ENCODE data around the gene EPHX1.

The EPHX1 gene

DNA sequence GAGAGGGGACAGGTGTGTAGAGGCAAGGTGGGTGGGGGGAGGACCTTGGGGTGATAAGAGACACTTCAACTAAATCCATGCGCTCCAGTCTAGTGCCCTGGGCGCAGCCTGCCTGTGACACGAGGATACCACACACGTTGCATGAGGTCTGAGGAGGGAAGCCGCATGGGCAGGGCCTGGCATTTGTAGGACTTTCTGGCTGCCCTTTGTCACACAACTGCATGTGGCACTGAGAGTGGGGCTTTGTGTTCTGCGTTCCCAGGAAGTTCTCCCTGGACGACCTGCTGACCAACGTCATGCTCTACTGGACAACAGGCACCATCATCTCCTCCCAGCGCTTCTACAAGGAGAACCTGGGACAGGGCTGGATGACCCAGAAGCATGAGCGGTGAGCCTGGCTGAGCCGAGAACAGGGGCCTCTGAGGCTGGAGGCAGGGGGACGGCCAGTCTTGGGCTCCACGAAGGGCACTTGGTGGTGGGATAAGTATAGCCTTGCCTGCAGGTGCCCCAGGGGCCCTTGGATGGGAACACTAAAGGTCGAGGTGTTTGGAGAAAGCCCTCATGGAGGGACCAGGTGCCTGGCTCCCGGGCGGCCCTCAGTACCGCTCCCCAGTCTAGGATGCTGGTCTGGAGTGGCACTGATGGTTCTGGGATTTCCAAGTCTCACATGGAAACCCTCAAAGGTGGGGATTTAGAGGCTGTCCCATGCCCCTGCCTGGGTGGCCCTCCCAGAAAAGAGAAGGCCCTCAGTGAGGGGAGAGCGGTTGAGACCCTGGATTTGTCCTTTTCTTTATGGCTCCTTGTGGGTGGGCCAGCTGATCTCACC is 34.5 kb downstream of the EPHX1 start:
- no peak for DNase-seq

DNA sequence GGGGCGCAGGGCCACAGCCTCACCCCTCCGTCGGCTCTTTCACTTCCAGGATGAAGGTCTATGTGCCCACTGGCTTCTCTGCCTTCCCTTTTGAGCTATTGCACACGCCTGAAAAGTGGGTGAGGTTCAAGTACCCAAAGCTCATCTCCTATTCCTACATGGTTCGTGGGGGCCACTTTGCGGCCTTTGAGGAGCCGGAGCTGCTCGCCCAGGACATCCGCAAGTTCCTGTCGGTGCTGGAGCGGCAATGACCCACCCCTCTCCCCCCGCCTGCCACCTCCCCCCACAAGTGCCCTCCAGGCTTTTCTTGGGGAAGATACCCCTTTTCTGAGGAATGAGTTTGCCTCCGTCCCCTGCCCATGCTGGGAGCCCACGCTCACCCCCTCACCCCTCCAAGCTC is 35.2 kb downstream of the EPHX1 start:
- no peak for DNase-seq

DNA sequence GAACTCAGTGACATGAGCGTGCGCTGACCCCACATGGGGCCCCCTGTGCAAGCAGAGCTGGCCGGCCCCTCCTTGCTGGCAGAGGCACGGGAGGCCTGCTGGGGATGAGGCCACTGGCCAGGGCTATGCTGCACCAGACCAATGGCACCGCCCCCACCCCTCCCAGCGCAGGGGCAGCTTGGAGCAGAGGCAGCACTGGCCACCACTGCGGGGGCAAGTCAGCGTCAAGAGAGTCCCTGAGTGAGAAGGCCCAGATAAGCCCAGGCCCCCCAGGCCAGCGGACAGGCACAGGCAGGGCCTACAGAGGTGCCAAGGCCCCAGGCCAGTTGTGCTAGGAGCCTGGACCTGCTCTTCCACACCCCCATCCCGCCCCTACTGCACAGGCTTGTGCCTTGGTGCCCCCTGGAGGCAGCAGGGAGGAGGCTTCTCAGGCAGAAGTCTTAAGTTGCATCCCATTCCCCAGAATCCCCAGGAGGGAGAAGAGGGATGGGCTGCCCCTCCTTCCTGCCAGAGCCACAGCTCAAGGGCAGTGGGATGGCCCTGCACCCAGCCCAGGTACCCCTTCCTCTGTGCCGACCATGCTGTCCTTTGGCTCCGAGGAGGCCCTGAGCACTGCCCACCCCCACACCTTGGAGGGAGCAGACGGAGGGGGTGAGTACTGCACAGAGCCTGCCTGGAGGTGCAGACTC is 35.8 kb downstream of the EPHX1 start:
- DNase-seq: peak; percentile 15 to 28

DNA sequence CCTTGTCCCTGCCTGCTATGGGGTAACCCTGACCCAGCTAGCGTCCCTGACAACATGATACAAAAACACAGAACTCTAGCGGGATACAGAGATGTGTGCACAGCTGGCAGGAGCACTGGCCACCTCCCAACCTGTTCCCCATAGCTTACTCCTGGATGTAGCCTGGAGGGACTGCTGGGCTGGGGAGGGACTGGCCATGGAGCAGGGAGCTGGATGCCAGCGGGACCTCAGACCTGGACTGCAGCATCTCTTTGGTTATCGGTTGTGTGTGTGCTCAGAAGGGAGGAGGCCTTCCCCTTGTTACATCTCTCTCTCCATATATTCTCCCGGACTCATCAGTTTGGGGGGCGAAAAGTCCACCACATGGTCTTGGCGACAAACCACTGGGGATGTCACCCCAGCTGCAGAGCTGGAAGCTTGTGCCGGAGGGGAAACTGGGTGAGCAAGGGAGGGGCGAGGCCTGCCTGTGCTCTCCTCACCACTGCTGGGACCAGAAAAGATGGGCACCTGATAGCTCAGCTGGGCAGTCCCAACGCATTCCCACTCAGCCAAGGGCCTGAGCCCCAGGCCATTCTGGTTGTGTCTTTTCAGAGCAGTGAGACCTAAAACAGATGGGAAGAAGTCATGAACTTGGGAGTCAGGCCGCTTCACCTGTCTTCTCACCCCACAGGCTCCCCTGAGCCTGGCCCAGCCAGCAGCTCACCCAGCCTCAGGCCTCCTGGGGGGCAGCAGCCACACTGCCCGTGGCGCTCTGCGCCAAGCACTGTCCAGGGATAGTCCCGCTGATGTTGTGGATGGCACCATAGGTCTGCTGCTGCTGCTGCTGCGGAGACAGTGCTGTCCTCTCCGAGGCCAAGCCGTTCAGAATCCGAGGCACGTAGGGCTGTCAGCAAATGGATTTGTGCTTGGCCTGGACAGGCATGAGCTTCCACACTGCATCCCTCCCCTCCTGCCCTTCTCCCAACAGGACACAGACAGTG is 36.7 kb downstream of the EPHX1 start:
- no peak for DNase-seq

DNA sequence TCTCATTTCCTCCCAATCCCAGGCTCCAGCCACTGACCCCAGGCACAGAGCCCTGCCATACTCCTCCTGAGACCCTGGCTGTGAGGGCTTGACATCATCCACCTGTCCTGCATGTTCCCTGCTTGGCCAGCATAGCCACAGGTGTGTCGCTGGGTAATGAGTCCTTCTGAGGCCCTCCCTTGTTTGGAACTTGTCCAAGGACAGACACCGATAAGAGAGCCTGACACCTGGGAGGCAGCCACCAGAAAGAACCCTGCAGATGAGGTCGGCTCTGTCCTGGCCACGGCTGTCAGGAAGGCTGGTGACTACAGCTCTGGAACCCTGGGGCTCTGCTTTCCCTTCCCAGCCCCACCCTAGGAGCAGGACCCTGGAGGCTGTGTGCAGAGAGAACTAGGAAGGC is 37.7 kb downstream of the EPHX1 start:
- no peak for DNase-seq

DNA sequence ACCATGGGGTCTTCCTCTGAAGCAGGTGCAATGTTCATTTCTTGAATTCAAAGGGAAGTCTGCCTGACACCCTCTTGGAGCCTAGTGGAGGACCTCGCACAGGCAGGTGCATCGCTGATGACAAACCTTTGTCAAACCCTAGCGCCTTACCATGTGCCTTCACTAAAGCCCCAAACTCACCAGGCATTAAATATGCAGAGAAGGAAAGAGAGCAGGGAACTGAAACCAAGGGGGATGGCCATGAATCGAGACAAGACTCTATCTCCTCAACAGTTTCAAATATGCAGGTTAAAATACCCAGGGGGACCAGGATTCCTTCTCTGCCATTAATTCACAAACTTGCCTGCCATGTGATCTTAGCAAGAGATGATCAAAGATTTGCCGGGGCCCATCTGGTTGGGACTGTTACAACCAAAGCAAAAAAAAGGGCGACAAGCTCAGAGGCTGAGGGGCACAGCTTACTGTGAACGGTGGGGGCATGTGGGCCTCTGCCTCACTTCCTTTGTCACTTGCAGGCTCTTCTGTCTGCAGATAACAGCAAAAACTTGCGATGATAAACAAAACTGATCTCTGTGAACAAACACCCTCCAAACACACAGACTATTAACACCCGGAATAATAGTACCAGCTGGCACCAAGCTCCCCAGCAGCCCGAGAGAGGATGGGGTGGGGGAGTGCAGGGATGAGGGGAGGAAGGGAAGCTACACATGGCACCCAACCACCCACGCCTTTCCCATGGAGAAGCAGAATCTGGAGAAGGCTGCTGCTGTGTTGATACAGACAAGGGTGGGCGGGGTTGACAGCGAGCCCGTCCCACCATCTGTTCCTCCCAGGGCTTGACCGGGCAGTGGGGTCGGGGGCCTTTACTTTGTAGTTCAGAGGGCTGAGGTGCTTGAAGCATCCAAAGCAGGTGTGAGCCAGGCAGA is 38.4 kb downstream of the EPHX1 start:
- no peak for DNase-seq

DNA sequence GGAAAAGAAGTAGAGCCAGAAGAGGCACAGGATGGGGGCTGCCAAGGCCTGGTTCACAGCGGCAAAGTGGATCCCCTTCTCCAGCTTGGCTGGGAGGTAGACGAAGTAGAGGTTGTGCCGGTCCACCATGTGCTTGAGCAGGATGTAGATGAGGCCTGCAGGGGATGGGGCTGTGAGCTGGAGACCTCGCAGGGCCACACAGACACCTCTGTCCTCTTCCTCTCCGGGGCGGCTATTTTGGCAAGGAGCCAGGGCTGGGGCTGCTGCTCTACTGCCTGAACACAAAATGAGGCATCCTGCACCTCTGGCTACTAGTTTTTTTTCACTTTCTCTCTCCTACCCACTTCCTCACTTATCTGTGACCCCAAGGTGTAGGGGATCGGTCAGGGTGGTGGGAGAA is 40.0 kb downstream of the EPHX1 start:
- DNase-seq: no peak

DNA sequence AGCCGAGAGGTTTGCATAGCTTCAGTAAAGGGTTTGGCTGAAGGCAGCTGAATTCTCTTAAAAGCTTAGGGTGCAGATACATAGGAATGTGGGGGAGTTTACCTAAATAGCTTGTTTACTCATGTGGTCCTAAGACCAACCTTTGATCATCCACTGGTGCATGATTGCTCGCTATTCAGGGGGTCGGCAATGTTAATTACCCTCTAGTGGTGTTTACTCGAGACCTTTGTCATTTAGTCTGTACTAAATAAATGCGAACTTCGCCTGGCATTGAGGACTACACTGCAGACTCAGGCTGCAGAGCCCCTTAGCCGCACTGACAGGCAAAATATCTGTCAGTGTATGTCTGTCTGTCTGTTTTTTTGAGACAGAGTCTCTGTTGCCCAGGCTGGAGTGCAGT is 40.4 kb downstream of the EPHX1 start:
- no peak for DNase-seq

DNA sequence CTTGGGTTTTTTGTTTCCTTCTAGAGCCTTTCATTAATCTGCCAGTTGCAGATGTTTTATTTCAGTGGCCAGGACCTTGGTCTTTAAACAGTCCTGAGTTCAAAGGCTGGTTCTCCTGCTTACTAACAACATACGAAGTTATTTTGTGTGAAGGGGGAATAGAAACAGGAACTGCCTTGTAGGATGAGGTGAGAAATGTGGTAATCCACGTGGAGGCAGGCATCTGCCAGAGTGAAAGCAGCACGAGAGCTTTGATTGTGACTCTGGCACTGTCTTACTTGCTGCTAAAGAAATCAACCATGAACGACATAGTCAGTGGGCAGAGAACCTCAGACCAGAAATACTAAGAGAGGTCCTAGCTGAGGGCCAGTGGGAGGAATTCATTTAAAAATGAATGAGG is 41.9 kb downstream of the EPHX1 start:
- no peak for DNase-seq

DNA sequence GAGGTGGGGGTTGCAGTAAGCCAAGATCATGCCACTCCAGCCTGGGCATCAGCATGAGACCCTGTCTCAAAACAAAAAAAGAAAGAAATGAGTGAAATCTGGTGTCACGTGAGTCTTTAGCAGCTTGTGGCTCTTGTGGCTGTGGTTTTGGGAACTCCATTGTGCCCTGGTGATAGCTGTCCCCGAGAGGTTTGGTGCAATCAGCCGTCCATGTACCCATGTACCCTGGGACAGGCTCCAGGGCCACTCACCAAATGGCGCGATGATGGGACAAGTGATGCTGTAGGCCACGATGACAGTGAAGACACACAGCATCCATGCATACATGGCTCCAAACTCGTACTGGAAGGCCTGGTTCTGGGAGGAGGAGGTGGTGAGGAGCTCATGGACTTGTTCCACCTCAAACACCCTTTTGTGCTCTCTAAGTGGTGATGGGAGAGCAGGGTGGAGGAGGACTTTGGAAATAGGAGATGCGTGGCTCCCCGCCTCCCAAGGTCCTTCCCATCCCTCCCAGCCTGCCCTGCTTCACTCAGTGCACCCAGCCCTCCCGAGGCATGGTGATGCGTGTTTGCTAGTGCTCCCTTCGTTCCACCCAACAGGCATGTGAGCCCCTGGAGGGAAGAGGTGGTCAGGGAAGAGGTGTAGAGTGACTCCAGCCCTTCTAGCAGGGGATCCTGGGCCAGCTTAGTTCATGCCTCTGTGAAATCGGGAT is 42.6 kb downstream of the EPHX1 start:
- DNase-seq: no peak

DNA sequence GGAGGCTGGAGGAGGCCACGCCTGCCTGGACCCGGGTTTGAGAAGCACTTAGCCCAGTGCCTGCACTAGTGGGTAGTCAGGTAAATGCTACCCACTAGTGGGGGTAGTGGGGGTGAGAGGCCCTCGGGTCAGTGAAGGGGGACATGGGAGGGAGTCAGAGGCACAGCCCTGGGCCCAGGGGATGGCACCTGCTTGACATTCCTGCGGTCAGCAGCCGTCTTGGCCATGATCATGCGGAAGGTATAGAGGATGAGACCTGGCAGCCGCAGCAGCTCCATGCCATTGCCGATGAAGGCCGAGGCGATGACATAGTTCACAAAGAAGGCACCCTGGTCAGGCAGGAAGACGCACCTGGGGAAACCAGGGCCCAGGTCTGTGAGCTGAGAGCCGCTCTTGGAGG is 43.5 kb downstream of the EPHX1 start:
- DNase-seq: no peak

DNA sequence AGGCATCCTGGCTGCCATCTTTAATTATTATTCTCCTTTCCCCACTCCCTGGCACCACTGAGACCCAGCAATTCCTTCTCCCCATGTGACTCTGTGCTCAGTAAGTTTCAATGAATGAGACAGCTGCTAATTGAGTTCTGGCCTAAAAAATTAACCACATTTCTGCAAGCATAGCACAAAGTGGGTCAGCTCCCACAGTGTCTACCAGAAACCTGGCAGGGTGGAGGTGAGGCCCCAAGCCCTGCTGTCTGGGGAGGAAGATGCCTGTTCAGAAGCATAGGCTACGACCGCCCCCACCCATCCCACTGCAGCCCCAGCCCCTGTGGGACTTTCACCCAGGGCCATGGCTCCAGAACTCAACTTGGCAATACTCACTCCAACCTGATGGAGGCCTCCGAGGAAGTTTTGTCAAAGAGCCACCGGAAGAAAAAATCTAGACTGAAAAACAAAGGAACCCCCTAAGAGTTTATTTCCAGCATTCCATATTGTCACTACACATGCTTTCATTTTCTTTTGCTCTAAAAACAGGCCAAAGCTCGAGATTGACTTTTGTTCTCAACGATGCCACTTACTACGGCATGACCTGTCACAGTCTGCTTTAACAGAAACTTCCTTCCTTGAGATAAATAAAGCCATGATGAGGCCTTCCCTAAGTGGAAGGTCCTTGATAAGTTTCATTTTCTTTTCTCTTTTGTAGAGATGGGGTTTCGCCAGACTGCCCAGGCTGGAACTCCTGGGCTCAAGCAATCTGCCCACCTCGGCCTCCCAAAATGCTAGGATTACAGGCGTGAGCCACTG is 45.8 kb downstream of the EPHX1 start:
- no peak for DNase-seq

DNA sequence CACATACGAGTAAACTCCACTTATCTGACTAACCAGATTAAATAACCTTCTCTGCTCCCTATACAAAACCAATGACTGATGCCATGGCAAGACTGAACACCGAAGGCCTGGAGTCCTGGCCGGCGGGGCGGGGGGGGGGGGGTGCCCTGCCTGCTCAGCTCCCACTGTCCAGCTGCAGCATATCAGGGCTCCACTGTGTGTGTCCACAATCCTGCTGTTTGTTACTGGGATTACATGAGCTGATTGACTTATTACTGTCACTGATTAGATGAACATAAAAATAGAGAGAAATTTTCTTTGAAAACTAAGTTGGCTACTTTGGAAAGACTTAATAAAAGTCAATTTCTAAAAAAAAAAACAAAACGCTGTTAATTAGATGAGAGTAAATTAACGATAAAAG is 47.3 kb downstream of the EPHX1 start:
- DNase-seq: no peak

DNA sequence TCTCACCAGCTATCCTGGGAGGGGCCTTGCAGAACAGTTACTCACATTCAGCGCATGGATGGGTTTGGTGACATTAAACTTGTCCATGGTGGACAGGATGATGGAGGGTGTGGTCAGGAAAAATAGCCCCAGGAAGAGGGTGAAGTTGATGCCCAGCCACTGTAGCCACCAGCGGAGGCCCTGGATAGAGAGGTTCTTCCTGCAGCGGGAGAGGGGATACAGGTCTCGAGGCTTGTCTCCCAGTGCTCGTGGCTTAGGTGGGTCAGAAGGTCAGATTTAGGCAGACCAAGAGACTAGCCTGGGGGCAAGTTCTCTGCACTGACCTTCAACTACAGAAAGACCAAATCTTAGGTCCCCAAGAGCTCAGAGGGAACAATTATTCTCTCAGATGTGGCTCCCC is 49.2 kb downstream of the EPHX1 start:
- DNase-seq: no peak

DNA sequence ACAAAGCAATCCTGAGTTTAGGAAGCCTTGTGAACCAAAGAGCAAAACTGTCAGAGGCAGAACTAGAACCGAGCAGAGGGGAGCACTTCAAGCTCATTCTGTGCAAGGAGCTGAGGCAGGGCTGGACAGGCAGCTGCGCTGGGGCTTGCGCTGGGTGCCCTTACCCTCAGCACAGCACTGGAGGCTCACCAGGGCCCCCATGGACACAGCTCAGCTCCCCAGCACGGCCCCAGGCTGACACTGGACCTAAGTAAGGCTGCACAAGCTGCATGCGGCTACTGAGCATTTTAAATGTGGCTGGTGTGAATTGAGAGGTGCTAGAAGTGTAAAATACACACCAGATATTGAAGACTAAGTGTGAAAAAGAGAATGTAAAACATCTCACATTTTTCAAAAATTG is 50.2 kb downstream of the EPHX1 start:
- DNase-seq: no peak

DNA sequence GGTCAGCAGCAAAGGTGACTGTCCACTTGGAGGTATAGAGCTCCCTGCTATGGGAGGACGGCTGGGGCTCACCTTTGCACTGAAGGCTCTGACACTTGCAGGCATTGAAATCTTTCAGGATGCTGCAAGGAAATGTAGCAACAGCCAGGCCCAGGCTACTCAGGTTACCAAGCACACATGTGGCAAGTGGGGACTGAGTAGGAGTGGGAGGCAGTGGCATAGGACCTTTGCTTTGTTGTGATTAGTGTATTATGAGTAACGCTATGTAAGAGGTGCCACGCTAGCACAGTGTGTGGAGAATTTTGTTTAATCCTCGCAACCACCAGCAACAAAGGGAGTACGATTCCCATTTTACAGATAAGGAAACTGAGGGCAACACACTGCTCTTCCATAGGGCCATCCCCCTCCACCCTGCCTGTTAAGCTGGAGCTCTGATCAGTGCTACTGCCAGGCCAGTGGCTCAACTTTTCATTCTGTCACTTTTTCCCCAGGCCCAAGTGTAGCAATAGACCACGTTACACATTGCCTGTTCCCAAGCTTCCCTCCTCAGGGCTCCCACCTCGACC is 51.0 kb downstream of the EPHX1 start:
- no peak for DNase-seq

DNA sequence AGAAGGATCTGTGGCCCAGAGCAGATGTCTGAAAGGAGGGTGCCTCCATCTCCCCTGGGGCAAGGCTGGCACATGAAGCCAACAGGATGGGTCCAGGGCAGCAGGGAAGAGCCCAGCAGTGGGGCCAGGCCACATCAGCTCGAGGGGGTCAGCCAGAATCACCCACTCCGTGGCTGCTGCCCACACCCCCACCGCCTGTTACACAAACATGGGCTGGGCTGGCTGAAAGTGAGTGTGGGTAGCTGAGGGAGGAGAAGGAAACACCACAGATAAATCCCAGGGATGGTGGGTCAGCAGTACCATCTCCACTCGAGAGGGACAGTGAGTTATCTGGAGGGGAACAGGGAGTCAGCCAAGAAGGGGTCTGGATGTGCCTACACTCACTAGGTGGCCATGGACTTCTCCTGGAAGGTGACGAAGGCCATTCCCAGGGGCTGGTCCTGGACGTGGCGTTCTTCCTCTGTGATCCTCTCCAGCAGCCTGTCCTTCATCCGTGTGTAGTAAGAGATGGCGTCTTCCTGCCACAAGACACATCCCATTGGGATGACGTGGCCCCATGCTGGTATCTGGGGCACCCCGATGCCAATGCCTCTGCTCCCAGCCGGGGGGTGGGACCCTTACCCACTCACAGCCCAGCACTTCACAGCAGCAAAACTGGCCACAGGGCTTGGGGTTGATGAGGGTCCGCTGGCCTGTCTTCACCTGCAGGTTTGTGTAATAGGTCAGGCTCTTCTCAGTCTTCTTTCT is 52.1 kb downstream of the EPHX1 start:
- no peak for DNase-seq

DNA sequence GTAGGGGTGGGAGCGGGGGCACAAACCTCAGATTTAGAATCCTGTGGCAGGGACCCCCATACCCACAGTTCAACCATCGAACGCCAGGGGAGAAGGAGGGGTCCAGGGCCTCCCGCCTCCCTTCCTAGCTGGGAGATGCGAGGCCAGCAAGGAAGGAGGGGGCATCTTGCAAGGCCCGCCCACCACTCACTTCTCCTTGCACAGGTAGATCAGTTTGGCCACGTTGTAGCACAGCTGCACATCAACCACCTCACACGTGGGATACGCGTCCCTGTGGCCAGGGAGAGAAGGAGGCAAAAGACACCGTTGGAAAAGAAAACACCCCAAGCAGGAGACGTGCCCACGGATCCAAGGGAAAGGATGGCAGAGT is 52.6 kb downstream of the EPHX1 start:
- DNase-seq: no peak

DNA sequence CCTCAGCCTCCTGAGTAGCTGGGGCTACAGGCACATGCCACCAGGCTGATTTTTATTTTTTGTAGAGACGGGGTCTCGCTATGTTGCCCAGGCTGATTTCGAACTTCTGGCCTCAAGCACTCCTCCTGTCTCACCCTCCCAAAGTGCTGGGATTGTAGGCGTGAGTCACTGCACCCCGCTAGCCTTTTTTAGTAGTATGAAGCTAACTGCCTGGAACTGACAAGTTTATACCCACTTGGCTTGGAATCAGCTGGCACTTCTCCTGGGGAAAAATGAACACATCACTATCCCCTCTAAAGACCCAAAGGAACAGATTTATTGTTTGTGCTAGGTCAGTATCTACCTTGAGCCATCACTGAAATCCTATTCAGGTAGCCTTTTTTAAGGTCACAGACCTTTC is 53.2 kb downstream of the EPHX1 start:
- no peak for DNase-seq

DNA sequence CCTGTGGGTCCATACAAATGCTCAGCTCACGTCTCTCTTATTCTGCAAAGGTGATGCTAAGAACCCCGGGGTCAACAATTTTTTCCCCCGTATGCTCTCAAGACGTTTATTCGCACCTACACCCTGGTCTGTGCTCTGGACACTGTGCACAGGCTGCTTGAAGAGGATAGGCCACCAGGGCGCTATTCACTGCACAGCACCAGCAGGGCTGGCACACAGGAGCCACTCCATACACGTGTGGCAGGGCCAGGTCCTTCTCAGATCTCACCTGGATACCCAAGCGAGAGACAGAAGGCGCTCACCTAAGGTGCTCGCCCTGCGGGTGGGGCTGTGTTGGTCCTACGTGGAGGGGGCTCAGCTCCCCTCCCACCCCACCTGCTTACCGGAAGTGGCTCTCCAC is 55.6 kb downstream of the EPHX1 start:
- DNase-seq: no peak

All from stimulated activated CD4-positive, alpha-beta T cell treated with anti-CD3 and anti-CD28 coated beads, Interleukin-4, amount 100 ng/mL, for 4 hours (primary cell).